Panc1 (cell line): Measurements from ENCODE around the gene PJA1. TPM values are rescaled to one million over a fixed set of nuclear protein-coding genes. Genes with fewer than 3 reads are reported as not detected.

Experiments used
- ATAC-seq: fragments of 200-7000 bp; cut with Tn5 transposase; 2 replicates; pipeline ENCODE4 v1.9.1; 2020; ENCODE audit warnings: mild to moderate bottlenecking, moderate library complexity
- BruUV-seq: library from RNA; stranded (reverse); fragments of 400-500 nt; replicated peaks from 2 replicates; lab custom pipeline; 2021; lab: Mats Ljungman, UMichigan
- CTCF ChIA-PET: fragments of 300-600 bp; sonication (Branson Sonifier 250); formaldehyde crosslinking; loops from one replicate; lab custom pipeline; 2022; ENCODE audit warnings: antibody characterized with exemption; lab: Charles Lee
- POLR2A ChIA-PET: fragments of 300-600 bp; sonication (Branson Sonifier 250); formaldehyde crosslinking; loops from one replicate; lab custom pipeline; 2022; ENCODE audit warnings: antibody characterized with exemption; lab: Charles Lee
- DNase-seq: peaks from one replicate; pipeline ENCODE4 v3.0.0-alpha.2; 2010; ENCODE audit warnings: low read depth, low spot score
- H3K27ac ChIP-seq: 2 replicates; pipeline ENCODE4 v1.5.1; 2011; ENCODE audit warnings: mild to moderate bottlenecking, low read length, inconsistent platforms
- H3K27me3 ChIP-seq: fragments of 200-500 bp; sonication (Bioruptor generic); 2 replicates; pipeline ENCODE4 v1.6.0; 2014; ENCODE audit warnings: low read length, inconsistent platforms; ENCODE audit not compliant: control insufficient read depth, insufficient read depth
- H3K36me3 ChIP-seq: fragments of 200-500 bp; sonication (Bioruptor generic); 2 replicates; pipeline ENCODE4 v1.5.1; 2014; ENCODE audit warnings: inconsistent platforms, mild to moderate bottlenecking, low read length, moderate library complexity; ENCODE audit not compliant: control insufficient read depth, insufficient read depth
- H3K4me1 ChIP-seq: 2 replicates; pipeline ENCODE4 v1.5.1; 2011; ENCODE audit warnings: inconsistent platforms, mild to moderate bottlenecking, low read length, moderate library complexity; ENCODE audit not compliant: control insufficient read depth, insufficient read depth
- H3K4me3 ChIP-seq, 2 experiments: 2 replicates each; pipeline ENCODE4 v1.5.1; 2011 to 2012; ENCODE audit warnings: low read depth in 2 of 2, low read length in 2 of 2, mild to moderate bottlenecking in 2 of 2, inconsistent platforms in 1 of 2, moderate library complexity in 1 of 2
- H3K9me3 ChIP-seq: fragments of 200-500 bp; sonication (Bioruptor generic); 2 replicates; pipeline ENCODE4 v1.5.1; 2014; ENCODE audit warnings: low read depth, mild to moderate bottlenecking, inconsistent platforms, low read length, moderate library complexity; ENCODE audit not compliant: control insufficient read depth, insufficient read depth
- POLR2AphosphoS5 ChIP-seq: IDR thresholded peaks from 2 replicates; pipeline ENCODE4 v1.6.1; 2012; ENCODE audit warnings: mild to moderate bottlenecking, low read depth, low read length, moderate library complexity
- SIN3A ChIP-seq: IDR thresholded peaks from 2 replicates; pipeline ENCODE4 v1.6.1; 2012; ENCODE audit warnings: low read depth, mild to moderate bottlenecking, low read length, moderate library complexity, borderline replicate concordance; ENCODE audit not compliant: insufficient read depth
- TCF7L2 ChIP-seq: IDR thresholded peaks from 2 replicates; pipeline ENCODE4 v1.6.1; 2011; ENCODE audit warnings: mild to moderate bottlenecking, low read depth, low read length, inconsistent platforms
- in situ Hi-C: cut with HindIII; loops from 2 replicates; pipeline ENCODE4 v1.10.0; 2016; ENCODE audit warnings: low sequenced_read_pairs, low pct_unique_long_range_greater_than_20kb
- intact Hi-C: fragments of 100-400 bp; cut with micrococcal nuclease; formaldehyde crosslinking; loops from one replicate; pipeline ENCODE4 v1.10.0; 2022; ENCODE audit not compliant: unreplicated experiment
- total RNA-seq: library from RNA; stranded (reverse); gene quantifications from one replicate; pipeline ENCODE4 v1.2.1, GENCODE V29; 2021; ENCODE audit not compliant: unreplicated experiment
- TF ChIP-seq, protein P1 (sequence below): fragments of 450-650 bp; IDR thresholded peaks from 2 replicates; pipeline ENCODE4 v1.5.1; 2017; ENCODE audit warnings: mild to moderate bottlenecking
- TF ChIP-seq, protein P2 (sequence below), 2 experiments: IDR thresholded peaks; 2 replicates each; pipeline ENCODE4 v1.6.1; 2011 to 2012; ENCODE audit warnings: low read depth in 2 of 2, control low read depth in 1 of 2, low read length in 1 of 2, mild to moderate bottlenecking in 1 of 2, moderate library complexity in 1 of 2; ENCODE audit not compliant: insufficient read depth in 1 of 2

The PJA1 gene
- total RNA-seq, 1 experiment from 2014 or later = 11.8 TPM

DNA sequence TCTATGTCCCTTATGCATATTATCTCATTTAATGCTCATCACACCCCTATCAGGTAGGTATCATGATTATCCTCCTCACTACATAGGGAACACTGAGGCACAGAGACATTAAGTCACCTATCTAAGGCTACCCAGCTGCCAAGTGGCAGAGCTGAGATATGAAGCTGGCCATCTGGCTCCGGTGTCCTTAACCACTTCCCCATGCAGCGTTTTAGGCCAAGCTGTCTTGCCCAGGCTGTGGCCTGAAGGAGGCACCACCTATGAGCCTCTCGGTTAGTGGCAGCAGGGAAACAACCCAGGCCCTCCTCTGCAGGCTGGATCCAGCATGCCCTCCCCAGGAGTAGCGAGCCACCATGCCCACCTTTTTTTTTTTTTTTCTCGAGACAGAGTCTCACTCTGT lies 16.3 kb downstream of the PJA1 start:
- H3K36me3 ChIP-seq = no peaks in the 10 kb centered on the region
- in situ Hi-C loops = no loop called here
- no peak for DNase-seq
- H3K27ac ChIP-seq = no peak overlapping the region
- ChIA-PET POLR2A (no interaction called here), CTCF (no interaction called here)
- no peaks in the 10 kb centered on the region for H3K4me1 ChIP-seq
- intact Hi-C loops = no loop called here
- no peak for ATAC-seq
- no peaks in the 10 kb centered on the region for H3K9me3 ChIP-seq
- TF ChIP-seq POLR2AphosphoS5 (no peak), SIN3A (no peak), TCF7L2 (no peak)
- TF ChIP-seq, protein P1, sequence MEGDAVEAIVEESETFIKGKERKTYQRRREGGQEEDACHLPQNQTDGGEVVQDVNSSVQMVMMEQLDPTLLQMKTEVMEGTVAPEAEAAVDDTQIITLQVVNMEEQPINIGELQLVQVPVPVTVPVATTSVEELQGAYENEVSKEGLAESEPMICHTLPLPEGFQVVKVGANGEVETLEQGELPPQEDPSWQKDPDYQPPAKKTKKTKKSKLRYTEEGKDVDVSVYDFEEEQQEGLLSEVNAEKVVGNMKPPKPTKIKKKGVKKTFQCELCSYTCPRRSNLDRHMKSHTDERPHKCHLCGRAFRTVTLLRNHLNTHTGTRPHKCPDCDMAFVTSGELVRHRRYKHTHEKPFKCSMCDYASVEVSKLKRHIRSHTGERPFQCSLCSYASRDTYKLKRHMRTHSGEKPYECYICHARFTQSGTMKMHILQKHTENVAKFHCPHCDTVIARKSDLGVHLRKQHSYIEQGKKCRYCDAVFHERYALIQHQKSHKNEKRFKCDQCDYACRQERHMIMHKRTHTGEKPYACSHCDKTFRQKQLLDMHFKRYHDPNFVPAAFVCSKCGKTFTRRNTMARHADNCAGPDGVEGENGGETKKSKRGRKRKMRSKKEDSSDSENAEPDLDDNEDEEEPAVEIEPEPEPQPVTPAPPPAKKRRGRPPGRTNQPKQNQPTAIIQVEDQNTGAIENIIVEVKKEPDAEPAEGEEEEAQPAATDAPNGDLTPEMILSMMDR = no peak
- TF ChIP-seq, protein P2, sequence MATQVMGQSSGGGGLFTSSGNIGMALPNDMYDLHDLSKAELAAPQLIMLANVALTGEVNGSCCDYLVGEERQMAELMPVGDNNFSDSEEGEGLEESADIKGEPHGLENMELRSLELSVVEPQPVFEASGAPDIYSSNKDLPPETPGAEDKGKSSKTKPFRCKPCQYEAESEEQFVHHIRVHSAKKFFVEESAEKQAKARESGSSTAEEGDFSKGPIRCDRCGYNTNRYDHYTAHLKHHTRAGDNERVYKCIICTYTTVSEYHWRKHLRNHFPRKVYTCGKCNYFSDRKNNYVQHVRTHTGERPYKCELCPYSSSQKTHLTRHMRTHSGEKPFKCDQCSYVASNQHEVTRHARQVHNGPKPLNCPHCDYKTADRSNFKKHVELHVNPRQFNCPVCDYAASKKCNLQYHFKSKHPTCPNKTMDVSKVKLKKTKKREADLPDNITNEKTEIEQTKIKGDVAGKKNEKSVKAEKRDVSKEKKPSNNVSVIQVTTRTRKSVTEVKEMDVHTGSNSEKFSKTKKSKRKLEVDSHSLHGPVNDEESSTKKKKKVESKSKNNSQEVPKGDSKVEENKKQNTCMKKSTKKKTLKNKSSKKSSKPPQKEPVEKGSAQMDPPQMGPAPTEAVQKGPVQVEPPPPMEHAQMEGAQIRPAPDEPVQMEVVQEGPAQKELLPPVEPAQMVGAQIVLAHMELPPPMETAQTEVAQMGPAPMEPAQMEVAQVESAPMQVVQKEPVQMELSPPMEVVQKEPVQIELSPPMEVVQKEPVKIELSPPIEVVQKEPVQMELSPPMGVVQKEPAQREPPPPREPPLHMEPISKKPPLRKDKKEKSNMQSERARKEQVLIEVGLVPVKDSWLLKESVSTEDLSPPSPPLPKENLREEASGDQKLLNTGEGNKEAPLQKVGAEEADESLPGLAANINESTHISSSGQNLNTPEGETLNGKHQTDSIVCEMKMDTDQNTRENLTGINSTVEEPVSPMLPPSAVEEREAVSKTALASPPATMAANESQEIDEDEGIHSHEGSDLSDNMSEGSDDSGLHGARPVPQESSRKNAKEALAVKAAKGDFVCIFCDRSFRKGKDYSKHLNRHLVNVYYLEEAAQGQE (IDR thresholded peaks at IDR 0.05; ENCODE audit: insufficient read depth in 1 of 2, low read depth in 2 of 2, low read length in 1 of 2) = no peak
- H3K27me3 ChIP-seq = no peaks in the 10 kb centered on the region
- H3K4me3 ChIP-seq = no peak overlapping the region
- no TSS peak for BruUV-seq

DNA sequence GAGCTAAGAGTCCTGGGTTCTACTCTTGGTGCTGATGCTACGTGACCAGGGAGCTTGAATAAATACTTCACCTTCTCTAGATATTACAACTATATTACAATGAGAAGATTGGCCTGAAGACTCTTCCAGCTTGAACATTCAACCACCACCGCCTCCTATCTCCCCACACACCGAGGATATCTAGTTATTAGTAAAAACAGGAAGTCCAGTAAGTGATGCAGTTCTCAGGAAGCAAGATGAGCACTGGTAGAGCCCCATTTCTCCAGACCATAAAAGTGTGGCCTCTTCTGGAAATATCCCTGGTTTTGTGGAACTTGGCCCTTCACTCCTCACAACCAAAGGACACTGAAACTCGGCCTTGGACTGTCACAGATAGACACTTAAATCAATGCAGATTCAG lies 18.5 kb downstream of the PJA1 start:
- in situ Hi-C loops = no loop called here
- Histone ChIP-seq H3K27me3 (no peaks in the 10 kb centered on the region), H3K4me1 (no peaks in the 10 kb centered on the region), H3K27ac (no peak overlapping the region), H3K9me3 (no peaks in the 10 kb centered on the region), H3K36me3 (no peaks in the 10 kb centered on the region), H3K4me3 (no peak overlapping the region)
- CTCF ChIA-PET = no interaction called here
- POLR2A ChIA-PET = no interaction called here
- BruUV-seq = no TSS peak
- TF ChIP-seq TCF7L2 (no peak), POLR2AphosphoS5 (no peak), SIN3A (no peak)
- TF ChIP-seq, protein P1 = no peak
- TF ChIP-seq, protein P2 (IDR thresholded peaks at IDR 0.05; ENCODE audit: insufficient read depth in 1 of 2, low read depth in 2 of 2, low read length in 1 of 2) = no peak
- intact Hi-C loops = no loop called here
- no peak for DNase-seq
- ATAC-seq = no peak
